Measurements from ENCODE around the gene OXT.
"Not testable (repeated sequence)": the region's sequence is repeated elsewhere in the genome, so short reads cannot be mapped to it uniquely, and the experiment has no call there.

Gene OXT

GRCh38 chr20:3071610-3072529, at the start of gene OXT:
Gene OXT (plus strand): TSS chr20:3071620. CDS start chr20:3071656, 36 bp downstream.
- DNase-seq (ENCODE audit: low read depth, low spot score) = peak; percentile 21

GRCh38 chr20:3021777-3022176, 49.6 kb upstream of the OXT start:
- DNase-seq (ENCODE audit: low read depth, low spot score) = no peak

GRCh38 chr20:3022559-3023490, 48.6 kb upstream of the OXT start:
- DNase-seq (ENCODE audit: low read depth, low spot score) = not testable (repeated sequence)

- no peak for DNase-seq (ENCODE audit: low read depth, low spot score)
Observed at GRCh38 chr20:3027987-3028386, 43.4 kb upstream of the OXT start.

GRCh38 chr20:3031524-3032147, 39.8 kb upstream of the OXT start:
- DNase-seq (ENCODE audit: low read depth, low spot score) = no peak

GRCh38 chr20:3032624-3033023, 38.8 kb upstream of the OXT start:
- DNase-seq (ENCODE audit: low read depth, low spot score) = no peak

GRCh38 chr20:3037654-3038053, 33.8 kb upstream of the OXT start:
- no peak for DNase-seq (ENCODE audit: low read depth, low spot score)

GRCh38 chr20:3038454-3038853, 33.0 kb upstream of the OXT start:
- no peak for DNase-seq (ENCODE audit: low read depth, low spot score)

GRCh38 chr20:3039426-3039825, 32.0 kb upstream of the OXT start:
- no peak for DNase-seq (ENCODE audit: low read depth, low spot score)

GRCh38 chr20:3040086-3040485, 31.3 kb upstream of the OXT start:
- DNase-seq (ENCODE audit: low read depth, low spot score) = no peak

- no peak for DNase-seq (ENCODE audit: low read depth, low spot score)
Observed at GRCh38 chr20:3041854-3042409, 29.5 kb upstream of the OXT start.

- DNase-seq (ENCODE audit: low read depth, low spot score) = no peak
Observed at GRCh38 chr20:3042625-3043024, 28.8 kb upstream of the OXT start.

GRCh38 chr20:3043322-3043721, 28.1 kb upstream of the OXT start, which contains the start of gene GNRH2:
Gene GNRH2 (plus strand): TSS chr20:3043622. CDS start chr20:3044415, 793 bp downstream.
- DNase-seq (ENCODE audit: low read depth, low spot score) = no peak

- DNase-seq (ENCODE audit: low read depth, low spot score) = no peak
Observed at GRCh38 chr20:3044336-3044965, 27.0 kb upstream of the OXT start.

- no peak for DNase-seq (ENCODE audit: low read depth, low spot score)
Observed at GRCh38 chr20:3045042-3045815, 26.2 kb upstream of the OXT start.

GRCh38 chr20:3045816-3046676, 25.4 kb upstream of the OXT start, which contains the start of gene MRPS26:
Gene MRPS26 (plus strand): TSS chr20:3046052. CDS start chr20:3046069, 17 bp downstream.
- peak; percentile 59 for DNase-seq (ENCODE audit: low read depth, low spot score)

GRCh38 chr20:3046677-3047462, 24.6 kb upstream of the OXT start:
- no peak for DNase-seq (ENCODE audit: low read depth, low spot score)
